Tibial nerve (tissue), 4 donors: ENCODE measurements around the gene CLDN6. TPM values are rescaled to one million over a fixed set of nuclear protein-coding genes. Genes with fewer than 3 reads are reported as not detected.

ENCODE experiments used
- DNase-seq, 2 donors: peaks; one replicate each; pipeline ENCODE4 v3.0.0-alpha.2; 2019; ENCODE audit warnings: low spot score in 2 of 2
- H3K27ac ChIP-seq, 4 donors: fragments of 200-600 bp; sonication (generic) in 3 of 4; one replicate each; pipeline ENCODE4 v1.5.1; 2017 to 2019; ENCODE audit warnings: mild to moderate bottlenecking in 1 of 4
- H3K27me3 ChIP-seq, 2 donors: fragments of 200-600 bp; sonication (generic) in 1 of 2; one replicate each; pipeline versions ENCODE4 v1.5.1 to v1.6.0; 2017 to 2019
- H3K36me3 ChIP-seq, 3 donors: fragments of 200-600 bp; sonication (generic); one replicate each; pipeline ENCODE4 v1.5.1; 2018 to 2019
- H3K4me1 ChIP-seq, 4 donors: fragments of 200-600 bp; sonication (generic) in 3 of 4; one replicate each; pipeline ENCODE4 v1.5.1; 2017 to 2019
- H3K4me3 ChIP-seq, 4 donors: fragments of 200-600 bp; sonication (generic) in 3 of 4; one replicate each; pipeline ENCODE4 v1.5.1; 2017 to 2019; ENCODE audit warnings: mild to moderate bottlenecking in 1 of 4, moderate library complexity in 1 of 4
- H3K9me3 ChIP-seq, 4 donors: fragments of 200-600 bp; sonication (generic) in 3 of 4; one replicate each; pipeline ENCODE4 v1.5.1; 2017 to 2019
- EP300 ChIP-seq, 2 donors: sonication (generic); formaldehyde crosslinking; IDR thresholded peaks; one replicate each; pipeline ENCODE4 v1.6.1; 2017; ENCODE audit warnings: antibody characterized with exemption in 2 of 2, mild to moderate bottlenecking in 1 of 2
- POLR2A ChIP-seq, 2 donors: fragments of 450-650 bp; IDR thresholded peaks; one replicate each; pipeline ENCODE4 v1.6.1; 2017; ENCODE audit warnings: antibody characterized with exemption in 2 of 2, mild to moderate bottlenecking in 2 of 2, moderate library complexity in 2 of 2
- WGBS, 2 donors: methylation state at CpG; one replicate each; pipeline ENCODE4 v1.1.5; 2018; 5-methylcytosine and 5-hydroxymethylcytosine counted together
- total RNA-seq, 4 donors: library from RNA; depleted of rRNA; stranded (reverse); fragments of >200 nt; gene quantifications; one replicate each; pipeline ENCODE4 v1.1.0, GENCODE V29; 2016
- TF ChIP-seq, protein P1 (sequence below), 5 experiments: fragments of 200-600 bp in 3 of 5; fragments of 450-650 bp in 2 of 5; sonication (generic) in 3 of 5; IDR thresholded peaks; one replicate each; pipeline ENCODE4 v1.5.1; 2016 to 2019; ENCODE audit warnings: antibody characterized with exemption in 5 of 5, mild to moderate bottlenecking in 3 of 5, moderate library complexity in 2 of 5

Gene CLDN6
- total RNA-seq, 4 donors from 2014 or later: not detected

DNA sequence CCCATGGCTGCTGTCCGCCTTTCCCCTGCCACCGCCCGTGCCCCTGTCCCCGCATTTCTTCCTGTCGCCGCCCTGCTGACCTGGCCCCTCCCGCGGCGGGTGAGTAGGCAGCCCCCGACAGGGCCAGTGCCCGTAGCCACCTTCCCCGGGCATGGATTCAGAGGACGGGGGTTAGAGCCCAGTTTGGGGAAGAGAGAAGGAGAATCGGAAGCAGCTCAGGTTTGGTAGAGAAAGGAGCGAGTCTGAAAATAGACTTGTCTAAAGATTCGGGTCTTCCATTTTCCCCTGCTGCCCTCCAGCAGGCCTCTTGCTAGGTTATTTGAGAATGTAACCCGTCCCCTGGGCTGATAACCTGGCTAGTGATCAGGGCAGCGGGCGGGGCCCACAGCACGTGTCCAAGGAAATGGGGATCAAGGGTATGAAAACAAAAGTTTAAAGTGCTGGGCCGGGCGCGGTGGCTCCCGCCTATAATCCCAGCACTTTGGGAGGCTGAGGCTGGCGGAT lies 13.2 kb downstream of the CLDN6 start:
- Histone ChIP-seq H3K27ac (peak overlapping the region in 1 of 4 donors; percentile 50), H3K36me3 (no peaks in the 10 kb centered on the region), H3K9me3 (no peaks in the 10 kb centered on the region), H3K4me3 (peak overlapping the region in 2 of 4 donors; percentile 9 to 40), H3K27me3 (peaks cover 2 to 88% of the 10 kb centered on the region in 2 donors), H3K4me1 (peaks cover 0 to 22% (median 7%) of the 10 kb centered on the region in 4 donors)
- no peak for DNase-seq
- TF ChIP-seq POLR2A (IDR thresholded peaks at IDR 0.05) (no peak), EP300 (IDR thresholded peaks at IDR 0.05) (no peak)
- TF ChIP-seq, protein P1, sequence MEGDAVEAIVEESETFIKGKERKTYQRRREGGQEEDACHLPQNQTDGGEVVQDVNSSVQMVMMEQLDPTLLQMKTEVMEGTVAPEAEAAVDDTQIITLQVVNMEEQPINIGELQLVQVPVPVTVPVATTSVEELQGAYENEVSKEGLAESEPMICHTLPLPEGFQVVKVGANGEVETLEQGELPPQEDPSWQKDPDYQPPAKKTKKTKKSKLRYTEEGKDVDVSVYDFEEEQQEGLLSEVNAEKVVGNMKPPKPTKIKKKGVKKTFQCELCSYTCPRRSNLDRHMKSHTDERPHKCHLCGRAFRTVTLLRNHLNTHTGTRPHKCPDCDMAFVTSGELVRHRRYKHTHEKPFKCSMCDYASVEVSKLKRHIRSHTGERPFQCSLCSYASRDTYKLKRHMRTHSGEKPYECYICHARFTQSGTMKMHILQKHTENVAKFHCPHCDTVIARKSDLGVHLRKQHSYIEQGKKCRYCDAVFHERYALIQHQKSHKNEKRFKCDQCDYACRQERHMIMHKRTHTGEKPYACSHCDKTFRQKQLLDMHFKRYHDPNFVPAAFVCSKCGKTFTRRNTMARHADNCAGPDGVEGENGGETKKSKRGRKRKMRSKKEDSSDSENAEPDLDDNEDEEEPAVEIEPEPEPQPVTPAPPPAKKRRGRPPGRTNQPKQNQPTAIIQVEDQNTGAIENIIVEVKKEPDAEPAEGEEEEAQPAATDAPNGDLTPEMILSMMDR (IDR thresholded peaks at IDR 0.05): no peak
- WGBS, 2 donors: 13 to 14% methylated on average over 24 to 25 of the region's 25 CpGs

- TF ChIP-seq EP300 (IDR thresholded peaks at IDR 0.05) (no peak), POLR2A (IDR thresholded peaks at IDR 0.05) (no peak)
- TF ChIP-seq, protein P1 (IDR thresholded peaks at IDR 0.05): no peak
- Histone ChIP-seq H3K36me3 (no peaks in the 10 kb centered on the region), H3K4me3 (peak overlapping the region in 1 of 4 donors; percentile 40), H3K4me1 (peaks cover 0 to 22% (median 7%) of the 10 kb centered on the region in 4 donors), H3K27ac (no peak overlapping the region), H3K27me3 (peaks cover 2 to 87% of the 10 kb centered on the region in 2 donors), H3K9me3 (no peaks in the 10 kb centered on the region)
- WGBS, 2 donors: 0 to 1% methylated on average over 1 to 38 of the region's 67 CpGs
- DNase-seq: no peak
These were observed 13.7 kb downstream of the CLDN6 start for GRCh38 chr16:3004319-3004718.

DNA sequence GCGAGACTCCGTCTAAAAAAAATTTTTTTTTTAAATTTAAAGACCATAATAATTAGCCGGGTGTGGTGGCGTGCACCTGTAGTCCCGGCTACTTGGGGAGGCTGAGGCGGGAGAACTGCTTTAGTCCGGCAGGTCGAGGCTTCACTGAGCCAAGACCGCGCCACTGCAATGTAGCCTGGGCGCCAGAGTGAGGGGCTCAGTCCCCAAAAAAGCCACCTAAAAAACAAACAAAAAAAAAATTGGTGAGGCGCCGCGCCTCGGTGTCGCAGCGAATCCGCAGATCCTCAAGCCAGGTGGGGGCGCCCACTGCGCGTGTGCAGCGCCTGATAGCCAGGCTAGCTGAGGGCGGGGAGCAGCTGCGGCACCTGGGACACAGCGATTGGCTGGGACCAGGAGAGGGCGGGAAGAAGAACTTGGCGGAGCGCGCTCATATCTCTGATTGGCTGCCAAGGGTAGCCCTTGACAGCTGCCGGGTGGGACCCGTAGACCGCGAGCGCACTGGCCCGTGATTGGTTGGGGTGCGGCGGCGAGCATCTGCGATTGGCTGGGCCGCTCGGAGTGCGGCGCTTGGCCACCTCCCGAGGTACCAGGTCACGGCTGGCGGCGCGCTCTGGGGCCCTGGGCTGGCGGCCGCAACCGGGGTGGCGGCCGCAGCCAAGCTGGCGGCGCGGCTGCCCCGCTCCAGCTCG lies 14.3 kb downstream of the CLDN6 start:
- WGBS, 2 donors: 8 to 12% methylated on average over 41 to 56 of the region's 58 CpGs
- TF ChIP-seq, protein P1 (IDR thresholded peaks at IDR 0.05): peak; percentile 39 to 64 (median 51)
- TF ChIP-seq POLR2A (IDR thresholded peaks at IDR 0.05) (no peak), EP300 (IDR thresholded peaks at IDR 0.05) (peak; percentile 24 to 26)
- Histone ChIP-seq H3K27me3 (peaks cover 2 to 82% of the 10 kb centered on the region in 2 donors), H3K9me3 (no peaks in the 10 kb centered on the region), H3K4me3 (peak overlapping the region in 1 of 4 donors; percentile 40), H3K36me3 (no peaks in the 10 kb centered on the region), H3K4me1 (peaks cover 0 to 21% (median 7%) of the 10 kb centered on the region in 4 donors), H3K27ac (no peak overlapping the region)
- peak; percentile 71 to 79 for DNase-seq

DNA sequence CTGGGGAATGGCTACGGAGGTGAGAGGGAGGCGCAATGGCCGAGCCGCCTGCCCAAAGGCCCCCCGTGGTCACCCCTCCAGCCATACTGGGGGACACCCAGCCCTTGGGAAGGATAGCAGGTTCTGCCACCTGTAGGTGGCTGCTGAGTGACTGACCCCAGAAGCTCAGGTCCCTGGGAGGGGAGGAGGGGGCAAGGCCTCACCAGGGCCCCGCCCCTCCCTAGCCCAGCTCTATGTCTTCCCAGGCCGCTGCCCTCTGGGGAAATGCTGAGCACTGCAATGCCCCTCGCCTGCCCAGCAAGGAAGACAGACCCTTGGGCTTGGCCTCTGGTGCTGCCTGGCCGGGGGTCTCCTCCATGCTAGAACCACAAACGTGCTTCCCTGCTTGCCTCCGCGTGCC lies 16.7 kb downstream of the CLDN6 start:
- peaks cover 0 to 5% (median 2%) of the 10 kb centered on the region in 4 donors for H3K4me1 ChIP-seq
- TF ChIP-seq, protein P1 (IDR thresholded peaks at IDR 0.05): no peak
- no peak for TF ChIP-seq POLR2A (IDR thresholded peaks at IDR 0.05)
- no peak for TF ChIP-seq EP300 (IDR thresholded peaks at IDR 0.05)
- no peak overlapping the region for H3K27ac ChIP-seq
- H3K36me3 ChIP-seq: no peaks in the 10 kb centered on the region
- peaks cover 2 to 66% of the 10 kb centered on the region in 2 donors for H3K27me3 ChIP-seq
- no peak for DNase-seq
- H3K4me3 ChIP-seq: no peak overlapping the region
- 58 to 70% methylated on average over 10 to 11 of the region's 12 CpGs for WGBS, 2 donors
- no peaks in the 10 kb centered on the region for H3K9me3 ChIP-seq

DNA sequence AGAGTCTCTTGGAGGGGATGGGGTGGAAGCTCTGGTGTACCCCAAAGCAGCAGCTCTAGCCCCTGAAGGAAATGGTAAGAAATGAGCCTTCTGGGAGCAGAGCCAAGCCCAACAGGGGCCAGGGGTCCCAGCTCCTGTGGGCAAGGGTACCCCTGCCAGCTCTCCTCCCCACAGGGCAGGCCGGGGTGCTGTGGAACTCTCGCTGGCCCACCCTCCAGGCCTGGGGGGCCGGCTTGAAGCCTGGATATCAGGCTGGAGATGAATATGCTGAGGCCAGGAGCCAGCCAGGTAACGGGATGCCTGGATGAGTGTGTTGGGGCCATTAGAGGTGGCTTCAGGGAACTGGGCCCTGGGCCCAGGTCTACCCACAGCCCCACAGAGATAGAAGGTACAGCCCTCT lies 17.4 kb downstream of the CLDN6 start:
- DNase-seq: no peak
- TF ChIP-seq, protein P1 (IDR thresholded peaks at IDR 0.05): no peak
- TF ChIP-seq EP300 (IDR thresholded peaks at IDR 0.05): no peak
- 76 to 94% methylated on average over 3 to 4 of the region's 4 CpGs for WGBS, 2 donors
- Histone ChIP-seq H3K4me3 (no peak overlapping the region), H3K36me3 (no peaks in the 10 kb centered on the region), H3K4me1 (peaks cover 0 to 5% (median 2%) of the 10 kb centered on the region in 4 donors), H3K27ac (no peak overlapping the region), H3K9me3 (no peaks in the 10 kb centered on the region), H3K27me3 (peaks cover 2 to 66% of the 10 kb centered on the region in 2 donors)
